HEK293T (cell line): Measurements from ENCODE around the gene DCST2.

Source experiments
- CTBP1 ChIP-seq: fragments of 450-650 bp; IDR thresholded peaks from 2 replicates; pipeline ENCODE4 v1.6.1; 2016; ENCODE audit warnings: borderline replicate concordance
- FOXA1 ChIP-seq: fragments of 450-650 bp; IDR thresholded peaks from 2 replicates; pipeline ENCODE4 v1.6.1; 2016; ENCODE audit warnings: mild to moderate bottlenecking
- FOXK2 ChIP-seq: fragments of 450-650 bp; IDR thresholded peaks from 2 replicates; pipeline ENCODE4 v1.6.1; 2016; ENCODE audit warnings: mild to moderate bottlenecking
- FOXM1 ChIP-seq: fragments of 450-650 bp; IDR thresholded peaks from 2 replicates; pipeline ENCODE4 v1.6.1; 2017; ENCODE audit warnings: mild to moderate bottlenecking, borderline replicate concordance
- HDGF ChIP-seq: fragments of 450-650 bp; IDR thresholded peaks from 2 replicates; pipeline ENCODE4 v1.6.1; 2017; ENCODE audit warnings: antibody characterized with exemption, borderline replicate concordance
- SP1 ChIP-seq: fragments of 450-650 bp; IDR thresholded peaks from 2 replicates; pipeline ENCODE4 v1.6.1; 2017
- SUZ12 ChIP-seq: fragments of 450-650 bp; IDR thresholded peaks from 2 replicates; pipeline ENCODE4 v1.6.1; 2016; ENCODE audit warnings: mild to moderate bottlenecking
- TARDBP ChIP-seq: fragments of 450-650 bp; IDR thresholded peaks from 2 replicates; pipeline ENCODE4 v1.6.1; 2016

DNA sequence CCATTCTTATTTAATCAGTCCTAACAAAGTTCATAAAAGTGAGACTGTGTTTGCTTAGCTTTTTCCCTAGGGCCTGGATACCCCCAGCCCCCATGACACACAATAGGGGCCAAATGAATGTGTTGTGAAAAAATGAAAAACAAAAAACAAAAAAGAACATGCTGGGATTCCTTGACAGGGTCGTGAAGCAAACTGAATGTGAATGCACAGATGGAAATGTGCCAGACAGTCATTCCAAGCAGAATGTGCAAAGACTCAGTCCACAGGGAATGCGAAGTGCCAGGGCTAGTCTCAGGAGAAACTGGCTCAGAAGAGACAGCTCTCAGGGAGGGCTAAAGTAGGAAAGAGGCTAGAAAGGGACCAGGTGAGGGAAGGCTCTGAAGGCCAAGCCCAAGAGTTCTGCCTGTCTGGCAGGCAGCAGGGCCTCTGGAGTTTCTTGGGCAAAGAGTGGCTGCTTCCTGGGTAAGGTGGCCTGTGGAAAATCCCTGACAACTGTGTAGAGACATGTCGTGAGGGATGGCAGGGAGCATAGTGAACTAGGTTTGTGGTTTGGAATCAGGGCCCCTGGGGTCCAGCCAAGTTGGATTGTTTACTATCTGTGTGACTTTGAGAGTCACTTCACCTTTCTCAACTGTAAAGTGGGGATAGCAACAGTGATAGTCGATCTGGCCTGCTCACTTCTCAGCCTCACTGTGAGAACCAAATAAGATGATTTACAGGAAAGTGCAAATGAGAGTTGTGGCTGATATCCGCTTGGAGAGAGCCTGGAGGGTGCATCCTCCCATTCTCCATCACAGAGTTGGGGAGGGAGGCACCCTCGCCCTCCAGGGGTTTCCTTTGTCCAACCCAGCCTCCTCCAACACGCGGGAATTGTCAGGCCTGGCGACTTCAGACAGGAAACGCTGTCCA lies 16.3 kb upstream of the DCST2 start:
- no peak for TF ChIP-seq FOXM1
- TF ChIP-seq HDGF: no peak
- no peak for TF ChIP-seq SUZ12
- TF ChIP-seq CTBP1: no peak
- no peak for TF ChIP-seq SP1
- TF ChIP-seq FOXA1: no peak
- no peak for TF ChIP-seq FOXK2
- TF ChIP-seq TARDBP: no peak
